NCI-H2227 treated with DMSO at 0.1 percent for 48 hours (cell line): Measurements from ENCODE around the gene PSD4.

ENCODE experiments used
- DNase-seq: peaks from one replicate; lab custom pipeline; 2025; lab: John Stamatoyannopoulos, UW

PSD4 gene

GRCh38 chr2:113184531-113185230 is 10.9 kb downstream of the PSD4 start:
- DNase-seq: no peak

DNA sequence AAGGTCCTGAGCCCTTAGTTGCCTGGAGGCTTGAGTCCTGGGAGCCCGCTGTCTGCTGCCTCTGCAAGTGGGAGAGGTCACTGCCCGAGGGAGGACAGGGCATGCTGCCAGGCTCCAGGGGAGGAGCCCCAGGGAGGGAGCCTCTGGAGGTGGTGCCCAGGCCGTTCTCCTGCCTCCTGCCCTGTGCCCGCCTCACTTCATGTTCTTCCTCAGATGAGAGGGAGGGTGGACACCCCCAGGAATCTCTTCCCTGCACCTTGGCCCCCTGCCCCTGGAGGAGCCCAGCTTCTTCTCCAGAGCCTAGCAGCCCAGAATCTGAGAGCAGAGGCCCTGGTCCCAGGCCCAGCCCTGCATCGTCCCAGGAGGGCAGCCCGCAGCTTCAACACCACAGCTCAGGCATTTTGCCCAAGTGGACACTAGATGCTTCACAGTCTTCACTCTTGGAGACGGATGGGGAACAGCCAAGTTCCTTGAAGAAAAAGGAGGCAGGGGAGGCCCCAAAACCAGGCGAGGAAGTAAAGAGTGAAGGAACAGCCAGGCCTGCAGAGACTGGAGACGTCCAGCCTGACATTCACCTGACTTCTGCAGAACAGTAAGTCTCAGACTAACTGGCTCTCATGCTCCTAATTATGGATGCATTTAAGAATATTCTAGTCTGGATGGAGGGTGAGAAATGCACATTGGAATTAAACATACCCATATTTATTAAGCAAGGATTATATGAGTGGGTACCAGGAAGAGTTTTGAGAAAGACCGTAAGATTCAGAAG is 12.1 kb downstream of the PSD4 start:
- DNase-seq: no peak

DNA sequence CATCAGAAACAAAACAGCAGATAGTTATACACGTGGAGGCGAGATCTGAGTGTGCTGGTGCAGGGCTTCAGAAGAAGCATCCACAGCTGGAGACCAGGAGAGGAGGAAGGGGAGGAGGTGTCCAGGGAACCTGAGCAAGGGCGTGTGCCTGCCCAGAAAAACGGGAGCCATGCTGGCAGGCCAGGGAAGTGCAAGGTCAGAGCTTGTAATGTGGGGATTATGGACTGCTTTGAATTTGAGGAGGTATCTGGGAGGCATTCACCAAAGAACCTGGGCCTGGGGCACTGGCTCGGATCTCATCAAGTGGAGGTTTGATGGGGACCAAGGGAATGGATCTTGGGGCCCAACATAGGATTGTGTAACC is 12.6 kb downstream of the PSD4 start:
- DNase-seq: no peak

- DNase-seq: no peak
Observed at GRCh38 chr2:113187771-113188170, 14.0 kb downstream of the PSD4 start.

DNA sequence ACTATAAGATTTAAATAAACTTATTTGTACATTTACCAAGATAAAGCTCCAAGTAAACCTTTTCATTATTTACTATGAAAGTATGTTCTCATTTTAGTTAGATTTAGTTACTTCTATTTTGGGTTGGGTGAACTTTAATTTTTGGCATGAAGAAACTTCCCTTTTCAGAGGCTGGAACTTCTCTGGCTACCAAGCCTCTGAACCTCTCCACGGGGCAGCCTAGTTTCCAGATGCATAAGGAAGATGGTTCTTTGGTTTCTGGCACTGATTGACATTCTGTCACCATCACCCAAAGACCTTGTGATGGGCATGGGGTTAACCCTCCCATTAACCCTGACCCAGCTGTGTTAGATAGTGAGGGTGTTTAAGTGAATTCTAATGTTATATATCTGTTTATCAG is 17.1 kb downstream of the PSD4 start:
- DNase-seq: no peak

DNA sequence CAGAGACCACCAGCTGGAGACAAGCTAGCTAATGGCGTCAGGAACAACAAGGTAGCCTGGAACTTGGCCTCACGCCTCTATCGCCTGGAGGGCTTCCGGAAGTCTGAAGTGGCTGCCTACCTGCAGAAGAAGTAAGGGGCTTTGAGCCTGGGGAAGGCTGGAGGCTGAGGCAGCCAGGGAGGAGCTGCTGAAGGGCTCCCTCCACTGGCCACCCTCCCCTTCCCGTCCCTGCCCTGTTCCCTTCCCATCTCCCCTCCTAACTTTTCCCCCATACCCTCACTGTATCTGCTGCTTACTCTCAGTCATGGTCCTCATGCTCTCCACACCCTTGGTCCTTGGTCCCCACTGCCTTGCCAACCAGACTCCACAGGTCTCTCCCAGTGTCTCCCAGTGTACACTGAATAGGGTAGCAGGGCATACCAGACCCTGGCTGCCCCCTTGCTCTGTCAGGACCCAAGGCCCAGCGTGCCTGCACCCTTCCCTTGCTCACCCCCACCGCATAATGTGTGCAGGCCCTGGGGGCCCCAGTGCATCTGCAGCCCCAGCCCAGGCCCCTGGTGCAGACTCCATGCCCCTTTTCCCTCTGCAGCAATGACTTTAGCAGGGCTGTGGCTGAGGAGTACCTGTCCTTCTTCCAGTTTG is 18.8 kb downstream of the PSD4 start:
- no peak for DNase-seq

- DNase-seq: no peak
Observed at GRCh38 chr2:113195923-113196501, 22.2 kb downstream of the PSD4 start.

- DNase-seq: no peak
Observed at GRCh38 chr2:113196839-113197238, 23.1 kb downstream of the PSD4 start.

- DNase-seq: no peak
Observed at GRCh38 chr2:113197347-113198047, 23.7 kb downstream of the PSD4 start.

DNA sequence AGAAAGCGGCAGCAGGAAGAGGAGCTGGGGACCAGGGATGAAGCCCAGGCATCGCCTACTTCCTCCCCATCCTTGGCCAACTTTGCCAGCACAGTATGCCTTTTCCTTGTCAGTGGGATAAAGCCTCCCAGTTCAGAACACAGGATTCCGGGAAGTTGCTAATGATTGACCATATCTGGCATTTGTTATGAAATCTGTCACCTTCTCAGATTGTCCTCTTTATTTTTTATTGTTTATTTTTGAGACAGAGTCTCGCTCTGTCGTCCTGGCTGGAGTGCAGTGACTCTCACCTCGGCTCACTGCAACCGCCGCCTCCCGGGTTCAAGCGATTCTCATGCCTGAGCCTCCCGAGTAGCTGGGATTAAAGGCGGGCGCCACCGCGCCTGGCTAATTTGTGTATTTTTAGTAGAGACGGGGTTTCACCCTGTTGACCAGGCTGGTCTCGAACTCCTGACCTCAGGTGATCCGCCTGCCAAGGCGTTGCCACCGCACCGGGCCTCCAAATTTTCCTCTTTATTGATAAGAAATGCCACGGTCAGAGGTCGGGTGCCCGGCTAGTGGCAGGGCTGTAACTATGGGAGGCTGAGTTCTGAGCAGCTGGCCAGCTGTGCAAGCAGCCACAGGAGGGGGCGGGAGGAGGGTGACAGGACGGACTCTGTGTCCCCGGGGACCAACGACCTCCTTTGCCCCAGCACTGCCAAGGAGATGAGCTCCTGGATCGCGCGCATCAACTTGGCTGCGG is 24.4 kb downstream of the PSD4 start:
- no peak for DNase-seq

DNA sequence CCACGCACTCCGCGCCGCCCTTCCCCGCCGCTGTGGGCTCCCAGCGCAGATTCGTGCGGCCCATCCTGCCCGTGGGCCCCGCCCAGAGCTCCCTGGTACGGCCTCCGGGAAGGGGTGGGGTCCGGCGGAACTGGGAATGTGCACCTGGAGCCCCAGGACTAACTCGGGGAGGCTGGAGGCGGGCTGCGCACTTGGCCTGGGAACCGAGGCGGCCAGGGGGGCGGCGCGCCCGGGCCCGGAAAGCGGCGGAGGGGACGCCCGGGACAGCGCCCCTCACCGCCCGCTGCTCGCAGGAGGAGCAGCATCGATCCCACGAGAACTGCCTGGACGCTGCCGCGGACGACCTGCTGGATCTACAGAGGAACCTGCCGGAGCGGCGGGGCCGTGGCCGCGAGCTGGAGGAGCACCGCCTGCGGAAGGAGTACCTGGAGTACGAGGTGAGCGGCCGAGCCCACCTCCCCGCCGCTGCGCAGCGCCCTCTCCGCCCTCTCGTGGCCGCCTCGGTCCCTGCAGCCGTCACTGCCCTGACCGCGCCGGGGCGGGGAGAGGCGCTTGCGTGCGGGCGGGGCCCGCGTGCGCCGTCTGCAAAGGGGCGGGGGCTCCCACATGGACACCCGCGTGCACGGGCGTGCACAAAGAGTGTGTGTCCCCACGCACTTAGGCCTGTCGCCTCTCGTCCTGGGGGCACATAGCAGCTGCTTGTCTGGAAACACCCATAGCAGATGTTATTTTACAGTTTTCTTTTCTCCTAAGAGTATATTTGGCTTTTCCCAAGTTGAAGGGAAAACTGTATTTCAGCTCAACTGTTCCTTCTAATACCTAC is 25.2 kb downstream of the PSD4 start:
- DNase-seq: peak; percentile 86

DNA sequence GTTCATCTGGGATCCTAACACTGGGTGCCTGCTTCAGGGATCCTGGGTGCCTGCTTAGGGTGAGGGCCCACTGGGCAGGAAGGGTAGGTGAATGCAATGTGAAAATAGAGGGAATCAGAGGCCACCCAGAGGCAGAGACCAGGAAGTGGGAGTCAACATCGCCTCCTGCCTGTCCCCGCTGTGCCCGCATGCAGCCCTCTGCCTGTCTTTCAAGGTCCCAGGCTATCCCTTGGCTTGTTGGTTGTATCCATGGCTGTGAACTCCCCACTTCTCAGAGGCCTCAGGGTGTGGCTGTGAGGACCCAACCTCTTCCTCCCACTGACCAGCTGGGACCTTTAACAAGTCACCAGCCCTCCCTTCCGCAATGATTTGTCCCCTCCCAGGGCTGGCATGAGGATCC is 26.5 kb downstream of the PSD4 start:
- DNase-seq: no peak

- no peak for DNase-seq
Observed at GRCh38 chr2:113200736-113201490, 27.1 kb downstream of the PSD4 start.

GRCh38 chr2:113201496-113202304 is 27.9 kb downstream of the PSD4 start:
- DNase-seq: no peak

GRCh38 chr2:113202305-113203216 is 28.8 kb downstream of the PSD4 start:
- DNase-seq: no peak

GRCh38 chr2:113203217-113203530 is 29.4 kb downstream of the PSD4 start:
- no peak for DNase-seq

GRCh38 chr2:113203901-113204519 is 30.2 kb downstream of the PSD4 start:
- peak; percentile 52 for DNase-seq

DNA sequence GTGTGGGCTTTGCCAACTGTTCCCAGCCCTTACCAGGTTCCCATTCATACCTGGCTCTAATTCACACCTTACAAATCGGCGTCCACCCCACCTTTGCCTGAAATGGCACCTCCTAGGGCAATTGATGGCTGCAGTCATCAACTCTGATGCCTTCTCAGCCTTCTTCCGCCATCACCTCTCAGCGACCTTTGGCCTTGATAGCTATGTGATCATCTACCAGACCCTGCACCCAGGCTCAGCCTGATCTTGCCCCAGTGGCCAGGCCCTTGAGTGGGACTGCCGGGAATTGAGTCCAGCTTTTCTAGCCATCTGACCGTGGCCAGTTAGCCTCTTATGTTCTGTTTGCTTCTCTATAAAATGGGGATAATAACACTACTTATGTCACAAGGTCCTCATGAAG is 32.5 kb downstream of the PSD4 start:
- no peak for DNase-seq
